Measurements from ENCODE around the gene APC. TPM values are rescaled to one million over a fixed set of nuclear protein-coding genes. Genes with fewer than 3 reads are reported as not detected.
A peak's percentile ranks its signal among the peaks of the same experiment; 100 is the strongest.

The APC gene
- total RNA-seq, 1 donor: 67.0 TPM

- Histone ChIP-seq H3K4me1 (ENCODE audit: insufficient read depth, low read length) (peaks cover 25% of the 10 kb centered on the region), H3K4me2 (ENCODE audit: insufficient read depth, low read length) (no peak overlapping the region), H3K27me3 (ENCODE audit: insufficient read depth, low read length) (no peaks in the 10 kb centered on the region), H3K36me3 (ENCODE audit: insufficient read depth, low read length) (no peaks in the 10 kb centered on the region), H3K4me3 (ENCODE audit: insufficient read depth, low read length) (no peak overlapping the region), H2AFZ (ENCODE audit: low read length) (no peak overlapping the region), H3K27ac (ENCODE audit: low read depth, low read length) (no peak overlapping the region), H3K79me2 (ENCODE audit: insufficient read depth, low read length) (peaks cover 42% of the 10 kb centered on the region), H4K20me1 (ENCODE audit: insufficient read depth, low read length) (no peaks in the 10 kb centered on the region), H3K9me3 (ENCODE audit: low read depth, low read length) (no peaks in the 10 kb centered on the region)
- no peak for TF ChIP-seq CTCF (IDR thresholded peaks at IDR 0.05; ENCODE audit: extremely low read depth, low read depth, low read length)
- no peak for DNase-seq (ENCODE audit: insufficient read length, low spot score, missing footprints)
Measured at GRCh38 chr5:112733586-112733985, 4.1 kb upstream of the APC start.

DNA sequence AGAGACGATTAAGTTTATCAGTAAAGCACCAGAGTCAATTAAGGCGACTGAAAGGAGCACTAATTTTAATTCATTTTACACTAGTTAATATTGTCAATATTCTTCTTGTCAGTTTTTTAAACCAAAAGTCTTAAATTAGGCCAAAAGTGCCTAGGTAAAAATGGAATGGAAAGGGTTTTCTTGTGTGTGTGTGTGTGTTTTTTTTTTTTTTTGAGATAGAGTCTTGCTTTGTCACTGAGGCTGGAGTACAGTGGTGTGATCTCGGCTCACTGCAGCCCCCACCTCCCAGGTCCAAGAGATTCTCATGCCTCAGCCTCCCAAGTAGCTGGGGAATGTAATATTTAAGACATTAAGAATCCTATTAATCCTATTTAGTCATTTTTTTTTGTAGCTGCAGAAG lies 3.1 kb upstream of the APC start:
- Histone ChIP-seq H3K4me1 (ENCODE audit: insufficient read depth, low read length) (peaks cover 30% of the 10 kb centered on the region), H4K20me1 (ENCODE audit: insufficient read depth, low read length) (no peaks in the 10 kb centered on the region), H3K27ac (ENCODE audit: low read depth, low read length) (no peak overlapping the region), H3K79me2 (ENCODE audit: insufficient read depth, low read length) (peaks cover 45% of the 10 kb centered on the region), H3K4me2 (ENCODE audit: insufficient read depth, low read length) (no peak overlapping the region), H3K27me3 (ENCODE audit: insufficient read depth, low read length) (no peaks in the 10 kb centered on the region), H3K36me3 (ENCODE audit: insufficient read depth, low read length) (no peaks in the 10 kb centered on the region), H2AFZ (ENCODE audit: low read length) (no peak overlapping the region), H3K4me3 (ENCODE audit: insufficient read depth, low read length) (no peak overlapping the region), H3K9me3 (ENCODE audit: low read depth, low read length) (no peaks in the 10 kb centered on the region)
- no peak for DNase-seq (ENCODE audit: insufficient read length, low spot score, missing footprints)
- TF ChIP-seq CTCF (IDR thresholded peaks at IDR 0.05; ENCODE audit: extremely low read depth, low read depth, low read length): no peak

DNA sequence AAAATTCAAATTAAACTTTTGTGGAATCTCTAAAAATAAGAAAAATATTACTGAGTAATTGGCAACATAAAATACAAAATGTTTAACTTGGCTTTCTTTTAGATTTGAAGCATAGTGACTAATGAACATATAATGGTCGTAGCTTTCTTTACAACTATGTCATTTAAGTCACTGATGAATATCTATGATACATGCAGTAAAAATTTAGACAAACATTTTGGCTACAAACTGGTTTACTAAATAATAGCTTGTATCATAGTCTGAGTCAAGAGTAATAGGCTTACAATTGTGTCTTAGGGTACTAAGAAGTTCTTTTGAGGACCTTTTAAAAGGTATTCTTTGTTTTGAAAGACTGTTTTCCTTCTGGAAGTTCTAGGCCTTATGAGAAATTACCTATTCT lies 2.0 kb upstream of the APC start:
- Histone ChIP-seq H3K4me3 (ENCODE audit: insufficient read depth, low read length) (no peak overlapping the region), H3K4me1 (ENCODE audit: insufficient read depth, low read length) (peaks cover 30% of the 10 kb centered on the region), H3K27ac (ENCODE audit: low read depth, low read length) (peak overlapping the region; percentile 52), H3K27me3 (ENCODE audit: insufficient read depth, low read length) (no peaks in the 10 kb centered on the region), H3K9me3 (ENCODE audit: low read depth, low read length) (no peaks in the 10 kb centered on the region), H3K79me2 (ENCODE audit: insufficient read depth, low read length) (peaks cover 45% of the 10 kb centered on the region), H3K36me3 (ENCODE audit: insufficient read depth, low read length) (no peaks in the 10 kb centered on the region), H3K4me2 (ENCODE audit: insufficient read depth, low read length) (peak overlapping the region; percentile 22), H4K20me1 (ENCODE audit: insufficient read depth, low read length) (no peaks in the 10 kb centered on the region), H2AFZ (ENCODE audit: low read length) (no peak overlapping the region)
- DNase-seq (ENCODE audit: insufficient read length, low spot score, missing footprints): peak; percentile 62
- TF ChIP-seq CTCF (IDR thresholded peaks at IDR 0.05; ENCODE audit: extremely low read depth, low read depth, low read length): no peak

GRCh38 chr5:112737070-112737462 lies 619 bp upstream of the APC start:
- Histone ChIP-seq H4K20me1 (ENCODE audit: insufficient read depth, low read length) (no peaks in the 10 kb centered on the region), H3K9me3 (ENCODE audit: low read depth, low read length) (no peaks in the 10 kb centered on the region), H2AFZ (ENCODE audit: low read length) (peak overlapping the region; percentile 94), H3K4me2 (ENCODE audit: insufficient read depth, low read length) (peak overlapping the region; percentile 98), H3K4me1 (ENCODE audit: insufficient read depth, low read length) (peaks cover 30% of the 10 kb centered on the region), H3K4me3 (ENCODE audit: insufficient read depth, low read length) (peak overlapping the region; percentile 83), H3K36me3 (ENCODE audit: insufficient read depth, low read length) (no peaks in the 10 kb centered on the region), H3K79me2 (ENCODE audit: insufficient read depth, low read length) (peaks cover 57% of the 10 kb centered on the region), H3K27ac (ENCODE audit: low read depth, low read length) (peak overlapping the region; percentile 83), H3K27me3 (ENCODE audit: insufficient read depth, low read length) (no peaks in the 10 kb centered on the region)
- no peak for TF ChIP-seq CTCF (IDR thresholded peaks at IDR 0.05; ENCODE audit: extremely low read depth, low read depth, low read length)
- DNase-seq (ENCODE audit: insufficient read length, low spot score, missing footprints): no peak
